Right lobe of liver (tissue), 6 donors: ENCODE data around the gene KIAA0586. TPM values are rescaled to one million over a fixed set of nuclear protein-coding genes. Genes with fewer than 3 reads are reported as not detected.

Experiments used
- ATAC-seq, 4 donors: fragments of 200-7000 bp; cut with Tn5 transposase; one replicate each; pipeline ENCODE4 v1.9.1; 2020; ENCODE audit warnings: mild to moderate bottlenecking in 4 of 4, moderate library complexity in 4 of 4
- DNase-seq, 3 donors: peaks; one replicate each; pipeline ENCODE4 v3.0.0-alpha.2; 2020
- H3K27ac ChIP-seq, 3 donors: fragments of 200-600 bp; one replicate each; pipeline ENCODE4 v1.8.0; 2022
- H3K27me3 ChIP-seq, 2 donors: fragments of 200-600 bp; one replicate each; pipeline ENCODE4 v1.8.0; 2022
- H3K36me3 ChIP-seq, 4 donors: fragments of 200-600 bp; sonication (generic) in 1 of 4; one replicate each; pipeline versions ENCODE4 v1.5.1 to v1.8.0; 2017 to 2022; ENCODE audit warnings: control low read depth in 1 of 4
- H3K4me1 ChIP-seq, 4 donors: fragments of 200-600 bp; sonication (generic) in 1 of 4; one replicate each; pipeline versions ENCODE4 v1.5.1 to v1.8.0; 2017 to 2022; ENCODE audit warnings: control low read depth in 1 of 4
- H3K4me3 ChIP-seq, 3 donors: fragments of 200-600 bp; one replicate each; pipeline ENCODE4 v1.8.0; 2022
- H3K9me3 ChIP-seq, 4 donors: fragments of 200-600 bp; sonication (generic) in 1 of 4; one replicate each; pipeline versions ENCODE4 v1.5.1 to v1.8.0; 2017 to 2022; ENCODE audit warnings: control low read depth in 1 of 4
- POLR2A ChIP-seq: fragments of 450-650 bp; IDR thresholded peaks from one replicate; pipeline ENCODE4 v1.6.1; 2017; ENCODE audit warnings: antibody characterized with exemption, mild to moderate bottlenecking
- WGBS: methylation state at CpG from one replicate; pipeline ENCODE4 v1.1.6; 2018; ENCODE audit warnings: low coverage, low lambda C conversion rate; ENCODE audit not compliant: insufficient coverage; ENCODE audit errors: missing lambda C conversion rate; 5-methylcytosine and 5-hydroxymethylcytosine counted together
- intact Hi-C, 2 donors: fragments of 100-400 bp; cut with DNase I; formaldehyde crosslinking; loops; one replicate each; pipeline versions ENCODE4 v1.11.2 to v1.14.1; 2022
- total RNA-seq, 6 experiments: library from RNA; depleted of rRNA in 2 of 6; stranded (reverse); fragments of >200 nt in 2 of 6; fragmentation: NEBNext Ultra II Directional in 3 of 6; extraction: Animal tissue kit (Norgen Biotek cat#: 25700) in 3 of 6; gene quantifications; one replicate each; pipeline versions ENCODE4 v1.1.0 to v1.2.4, GENCODE V29; 2016 to 2023
- TF ChIP-seq, protein P1 (sequence below), 4 donors: fragments of 200-600 bp in 3 of 4; fragments of 450-650 bp in 1 of 4; IDR thresholded peaks; one replicate each; pipeline versions ENCODE4 v1.5.1 to v1.8.0; 2016 to 2022; ENCODE audit warnings: antibody characterized with exemption in 4 of 4, mild to moderate bottlenecking in 2 of 4
- donor health status: DM: no; HTN: yes; CAD: no.
- donor health status: DM: no; HTN: no; CAD: no.
- donor health status: DM: no; HTN: no; CAD: no.
- donor health status: DM: no; HTN: yes; CAD: no.
- donor health status: DM: no; HTN: yes; CAD: no.

KIAA0586 gene
- total RNA-seq, 6 experiments from 2014 or later: 4.7 to 14.6 (median 9.0) TPM

DNA sequence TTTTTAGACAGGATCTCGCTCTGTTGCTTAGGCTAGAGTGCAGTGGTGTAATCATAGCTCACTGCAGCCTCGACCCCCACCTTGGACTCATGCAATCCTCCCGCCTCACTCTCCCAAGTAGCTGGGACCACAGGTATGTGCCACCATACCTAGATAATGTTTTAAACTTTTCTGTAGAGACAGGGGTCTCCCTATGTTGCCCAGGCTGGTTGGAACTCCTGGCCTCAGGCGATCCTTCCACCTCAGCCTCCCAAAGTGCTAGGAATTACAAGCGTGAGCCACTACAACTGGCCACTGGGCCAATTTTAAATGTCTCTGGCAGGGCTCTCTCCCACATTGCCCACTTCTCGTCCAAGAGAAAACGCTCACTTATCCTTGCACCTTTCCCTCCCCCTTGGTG is 143.7 kb downstream of the KIAA0586 start:
- no peak overlapping the region for H3K4me3 ChIP-seq
- TF ChIP-seq, protein P1, sequence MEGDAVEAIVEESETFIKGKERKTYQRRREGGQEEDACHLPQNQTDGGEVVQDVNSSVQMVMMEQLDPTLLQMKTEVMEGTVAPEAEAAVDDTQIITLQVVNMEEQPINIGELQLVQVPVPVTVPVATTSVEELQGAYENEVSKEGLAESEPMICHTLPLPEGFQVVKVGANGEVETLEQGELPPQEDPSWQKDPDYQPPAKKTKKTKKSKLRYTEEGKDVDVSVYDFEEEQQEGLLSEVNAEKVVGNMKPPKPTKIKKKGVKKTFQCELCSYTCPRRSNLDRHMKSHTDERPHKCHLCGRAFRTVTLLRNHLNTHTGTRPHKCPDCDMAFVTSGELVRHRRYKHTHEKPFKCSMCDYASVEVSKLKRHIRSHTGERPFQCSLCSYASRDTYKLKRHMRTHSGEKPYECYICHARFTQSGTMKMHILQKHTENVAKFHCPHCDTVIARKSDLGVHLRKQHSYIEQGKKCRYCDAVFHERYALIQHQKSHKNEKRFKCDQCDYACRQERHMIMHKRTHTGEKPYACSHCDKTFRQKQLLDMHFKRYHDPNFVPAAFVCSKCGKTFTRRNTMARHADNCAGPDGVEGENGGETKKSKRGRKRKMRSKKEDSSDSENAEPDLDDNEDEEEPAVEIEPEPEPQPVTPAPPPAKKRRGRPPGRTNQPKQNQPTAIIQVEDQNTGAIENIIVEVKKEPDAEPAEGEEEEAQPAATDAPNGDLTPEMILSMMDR (IDR thresholded peaks at IDR 0.05): no peak
- no peak for TF ChIP-seq POLR2A
- H3K27me3 ChIP-seq: no peaks in the 10 kb centered on the region
- H3K4me1 ChIP-seq: no peaks in the 10 kb centered on the region
- no peak for ATAC-seq
- intact Hi-C loops: no loop called here
- H3K9me3 ChIP-seq: no peaks in the 10 kb centered on the region
- H3K27ac ChIP-seq: no peak overlapping the region
- 75% methylated on average over 6 of the region's 7 CpGs for WGBS
- H3K36me3 ChIP-seq: no peaks in the 10 kb centered on the region
- no peak for DNase-seq

DNA sequence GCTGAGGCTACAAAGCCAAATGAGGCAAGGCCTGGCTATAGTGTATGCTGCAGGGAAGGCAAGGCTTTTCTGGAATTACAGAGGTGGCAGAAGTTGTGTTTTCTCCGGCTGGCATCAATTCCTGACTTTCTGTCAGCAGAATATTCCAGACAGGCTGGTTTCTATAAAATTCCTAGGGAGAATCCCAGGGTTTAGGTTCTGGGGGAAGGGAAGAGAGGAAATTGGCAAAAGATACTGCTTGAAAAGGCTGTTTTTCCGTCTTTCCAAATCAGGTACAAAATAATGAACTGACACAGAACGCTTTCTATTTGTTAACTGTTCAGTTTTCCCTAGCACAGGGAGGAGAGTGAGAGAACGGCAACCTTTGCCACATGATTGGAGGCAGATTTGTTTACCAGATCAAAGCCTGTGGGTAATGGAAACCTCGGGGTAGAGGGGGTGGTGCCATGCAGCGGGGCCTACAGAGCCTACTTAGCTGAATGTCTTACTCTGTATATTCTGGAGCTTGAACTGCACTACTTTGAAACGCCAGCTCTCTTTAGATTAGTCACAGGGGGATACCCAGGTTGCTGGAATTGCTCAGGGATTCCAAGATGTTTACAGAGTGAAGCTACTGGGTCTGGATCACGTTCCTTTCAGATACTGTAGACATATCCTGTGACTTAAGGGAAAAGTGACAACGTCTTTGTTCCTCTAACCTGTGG is 144.4 kb downstream of the KIAA0586 start:
- Histone ChIP-seq H3K9me3 (no peaks in the 10 kb centered on the region), H3K4me1 (no peaks in the 10 kb centered on the region), H3K4me3 (no peak overlapping the region), H3K27ac (no peak overlapping the region), H3K27me3 (no peaks in the 10 kb centered on the region), H3K36me3 (no peaks in the 10 kb centered on the region)
- no peak for DNase-seq
- peak in 1 of 4 donors; percentile 47 for ATAC-seq
- no peak for TF ChIP-seq POLR2A
- TF ChIP-seq, protein P1 (IDR thresholded peaks at IDR 0.05): no peak
- WGBS: 33% methylated on average over 9 of the region's 9 CpGs
- intact Hi-C loops: no loop called here

DNA sequence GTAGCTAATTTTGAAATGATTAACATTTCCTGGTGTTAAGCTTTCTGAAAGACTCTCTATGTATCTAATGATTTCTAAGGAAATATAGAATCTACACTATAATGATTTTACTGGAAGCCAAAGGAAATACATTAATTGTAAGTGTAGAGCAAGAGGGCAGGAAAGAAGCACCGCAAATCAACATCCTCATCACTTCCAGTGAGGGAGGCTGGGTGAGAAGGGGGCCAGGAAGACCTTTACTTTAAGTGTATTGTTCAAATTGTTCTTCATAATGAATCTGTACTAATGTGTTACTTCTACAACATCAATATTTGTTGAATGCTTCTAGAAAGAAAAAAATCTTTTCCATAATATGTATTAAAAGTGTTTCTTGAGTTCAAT is 144.9 kb downstream of the KIAA0586 start:
- Histone ChIP-seq H3K36me3 (no peaks in the 10 kb centered on the region), H3K9me3 (no peaks in the 10 kb centered on the region), H3K27ac (no peak overlapping the region), H3K4me3 (no peak overlapping the region), H3K4me1 (no peaks in the 10 kb centered on the region), H3K27me3 (no peaks in the 10 kb centered on the region)
- no peak for DNase-seq
- intact Hi-C loops: no loop called here
- TF ChIP-seq POLR2A: no peak
- TF ChIP-seq, protein P1 (IDR thresholded peaks at IDR 0.05): no peak
- WGBS: 54% methylated on average over 1 of the region's 1 CpG
- no peak for ATAC-seq

DNA sequence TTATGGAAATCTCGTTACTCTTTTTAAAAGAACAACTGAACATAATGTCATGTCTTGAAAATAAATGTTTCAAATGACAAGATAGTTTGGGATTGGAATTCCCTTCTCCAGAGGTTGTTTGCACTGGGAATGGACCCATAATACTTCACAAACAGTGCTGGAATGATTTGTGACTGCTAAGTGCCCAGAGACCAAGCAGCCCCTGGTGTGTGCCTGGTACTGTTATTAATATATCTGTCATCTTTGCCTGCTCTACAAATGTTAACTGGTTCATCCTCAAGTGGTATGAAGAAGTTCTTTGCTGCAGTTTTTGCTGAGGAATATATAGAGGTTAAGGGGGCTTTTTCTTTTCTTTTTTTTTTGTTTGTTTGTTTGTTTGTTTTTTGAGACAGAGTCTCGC is 145.3 kb downstream of the KIAA0586 start:
- 78% methylated on average over 2 of the region's 2 CpGs for WGBS
- H3K9me3 ChIP-seq: no peaks in the 10 kb centered on the region
- no peak overlapping the region for H3K27ac ChIP-seq
- intact Hi-C loops: no loop called here
- no peak for TF ChIP-seq POLR2A
- H3K27me3 ChIP-seq: no peaks in the 10 kb centered on the region
- DNase-seq (no peak), ATAC-seq (no peak)
- no peaks in the 10 kb centered on the region for H3K4me1 ChIP-seq
- no peak overlapping the region for H3K4me3 ChIP-seq
- no peaks in the 10 kb centered on the region for H3K36me3 ChIP-seq

DNA sequence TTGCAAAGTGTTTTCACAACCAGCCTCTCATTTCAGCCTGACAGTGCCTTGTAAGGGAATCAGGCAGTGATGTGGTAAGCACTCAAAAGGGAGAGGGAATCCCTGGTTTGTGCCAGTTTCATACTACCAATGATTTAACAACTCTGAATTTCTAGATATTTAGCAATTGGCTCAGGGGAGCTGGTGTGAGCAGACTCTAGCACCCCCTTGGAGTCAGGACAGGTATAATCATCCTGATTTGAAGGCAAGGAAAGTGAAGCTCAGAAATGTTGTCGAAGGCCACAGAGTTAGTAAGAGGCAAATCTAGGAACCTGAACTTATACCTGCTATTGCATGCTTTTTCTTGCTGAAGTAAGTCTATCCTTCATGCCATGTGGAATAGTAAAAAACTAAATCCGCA is 147.1 kb downstream of the KIAA0586 start:
- Histone ChIP-seq H3K4me3 (no peak overlapping the region), H3K27me3 (no peaks in the 10 kb centered on the region), H3K27ac (no peak overlapping the region), H3K9me3 (no peaks in the 10 kb centered on the region), H3K4me1 (no peaks in the 10 kb centered on the region), H3K36me3 (no peaks in the 10 kb centered on the region)
- TF ChIP-seq POLR2A: no peak
- TF ChIP-seq, protein P1 (IDR thresholded peaks at IDR 0.05): no peak
- intact Hi-C loops: no loop called here
- 86% methylated on average over 1 of the region's 2 CpGs for WGBS
- no peak for ATAC-seq
- DNase-seq: no peak
